SIG-M5 (cell line): Measurements from ENCODE around the gene PRRT3.
A peak's percentile ranks its signal among the peaks of the same experiment; 100 is the strongest.
"Not testable (repeated sequence)": the region's sequence is repeated elsewhere in the genome, so short reads cannot be mapped to it uniquely, and the experiment has no call there.

Experiments used
- DNase-seq: peaks from one replicate; lab custom pipeline; 2025; lab: John Stamatoyannopoulos, UW

The PRRT3 gene

GRCh38 chr3:9947025-9947995, 4.9 kb downstream of the PRRT3 start:
- no peak for DNase-seq

DNA sequence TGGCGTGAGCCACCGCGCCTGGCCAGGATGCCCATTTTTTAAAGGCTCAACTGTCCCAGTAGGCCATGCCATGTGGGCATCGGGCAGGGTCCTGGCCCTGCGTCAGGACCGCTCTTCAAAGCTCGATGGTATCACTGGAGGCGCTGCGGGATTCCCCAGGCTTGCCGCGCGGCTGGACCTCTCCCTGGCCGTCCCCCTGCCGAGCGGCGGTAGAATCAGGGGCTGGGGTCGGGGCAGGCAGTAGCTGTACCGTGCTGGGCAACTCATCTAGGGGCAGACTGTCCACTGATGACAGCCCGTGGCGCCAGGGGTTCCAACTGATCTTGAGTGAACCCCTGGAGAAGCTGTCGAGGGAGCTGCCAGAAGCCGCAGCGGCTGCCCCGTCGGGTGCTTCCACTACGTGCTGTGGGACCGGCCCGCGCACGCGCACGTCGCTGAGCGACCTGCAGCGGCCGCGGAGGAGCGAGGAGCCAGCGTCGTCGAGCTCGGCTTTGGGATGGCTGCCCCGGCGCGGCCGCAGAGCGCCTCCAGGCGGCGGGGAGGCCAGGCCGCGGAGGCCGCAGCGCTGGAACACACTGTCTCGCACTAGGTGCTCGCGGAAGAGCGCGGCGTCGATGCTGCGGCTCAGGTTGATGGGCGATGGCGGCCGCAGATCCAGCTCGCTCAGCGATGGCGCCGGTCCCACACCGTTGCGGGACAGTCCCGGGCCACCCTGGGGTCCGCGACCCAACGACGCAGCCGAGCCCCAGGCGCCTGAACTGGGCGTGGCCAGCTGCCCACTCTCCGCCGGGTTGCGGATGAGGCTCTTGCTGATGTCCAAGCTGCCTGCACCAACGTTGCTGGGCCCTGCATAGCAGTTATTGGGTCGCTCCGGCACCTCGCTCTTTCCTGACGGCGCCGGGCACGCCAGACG, 5.8 kb downstream of the PRRT3 start:
- DNase-seq: no peak

DNA sequence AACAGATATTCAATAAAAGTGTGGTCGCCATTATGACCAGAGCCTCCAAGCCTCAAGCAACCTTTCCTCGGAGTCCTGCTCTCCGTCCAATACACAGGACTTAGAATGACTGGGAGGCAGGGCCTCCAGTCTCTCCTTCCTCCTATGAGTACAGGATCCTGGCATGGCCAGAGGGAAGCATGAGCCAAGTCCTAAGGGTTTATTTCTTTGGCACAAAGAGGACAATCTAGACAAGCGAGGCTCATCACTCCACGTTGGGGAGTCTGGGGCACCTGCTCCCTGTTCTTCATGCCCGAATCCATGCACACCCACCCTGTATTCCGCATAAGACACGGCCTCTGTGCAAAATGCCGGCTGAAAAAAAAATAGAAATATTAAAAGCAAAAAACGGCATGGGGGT, 6.8 kb downstream of the PRRT3 start:
- DNase-seq: no peak

DNA sequence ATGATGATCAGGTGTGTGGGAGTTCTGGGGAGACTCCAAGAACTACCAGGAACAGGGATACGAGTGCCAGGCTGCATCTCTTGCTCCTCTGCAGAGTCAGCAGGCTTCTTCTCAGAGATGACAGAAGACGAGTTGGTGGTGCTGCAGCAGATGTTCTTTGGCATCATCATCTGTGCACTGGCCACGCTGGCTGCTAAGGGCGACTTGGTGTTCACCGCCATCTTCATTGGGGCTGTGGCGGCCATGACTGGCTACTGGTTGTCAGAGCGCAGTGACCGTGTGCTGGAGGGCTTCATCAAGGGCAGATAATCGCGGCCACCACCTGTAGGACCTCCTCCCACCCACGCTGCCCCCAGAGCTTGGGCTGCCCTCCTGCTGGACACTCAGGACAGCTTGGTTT, 7.9 kb downstream of the PRRT3 start:
- DNase-seq: no peak

- no peak for DNase-seq
These were observed 9.1 kb downstream of the PRRT3 start for GRCh38 chr3:9942934-9943690.

GRCh38 chr3:9942164-9942563, 10.0 kb downstream of the PRRT3 start:
- no peak for DNase-seq

GRCh38 chr3:9940746-9941145, 11.5 kb downstream of the PRRT3 start:
- DNase-seq: no peak

- DNase-seq: not testable (repeated sequence)
These were observed 12.3 kb downstream of the PRRT3 start for GRCh38 chr3:9939906-9940305.

DNA sequence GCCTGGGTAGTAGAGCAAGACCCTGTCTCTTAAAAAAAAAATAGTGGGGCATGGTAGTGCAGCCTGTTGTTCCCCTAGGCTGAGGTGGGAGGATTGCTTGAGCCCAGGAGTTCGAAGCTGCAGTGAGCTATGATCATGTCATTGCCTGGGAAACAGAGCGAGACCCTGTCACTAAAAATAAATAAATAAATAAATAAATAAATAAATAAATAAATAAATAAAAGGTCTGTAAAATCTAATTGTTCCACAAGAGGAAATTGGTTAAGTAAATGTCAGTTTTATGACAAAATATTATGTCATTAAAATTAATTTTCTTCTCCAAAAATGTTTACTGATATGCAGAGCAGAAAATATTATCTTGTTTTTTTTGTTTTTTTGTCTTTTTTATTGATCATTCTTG, 13.2 kb downstream of the PRRT3 start:
- no peak for DNase-seq

DNA sequence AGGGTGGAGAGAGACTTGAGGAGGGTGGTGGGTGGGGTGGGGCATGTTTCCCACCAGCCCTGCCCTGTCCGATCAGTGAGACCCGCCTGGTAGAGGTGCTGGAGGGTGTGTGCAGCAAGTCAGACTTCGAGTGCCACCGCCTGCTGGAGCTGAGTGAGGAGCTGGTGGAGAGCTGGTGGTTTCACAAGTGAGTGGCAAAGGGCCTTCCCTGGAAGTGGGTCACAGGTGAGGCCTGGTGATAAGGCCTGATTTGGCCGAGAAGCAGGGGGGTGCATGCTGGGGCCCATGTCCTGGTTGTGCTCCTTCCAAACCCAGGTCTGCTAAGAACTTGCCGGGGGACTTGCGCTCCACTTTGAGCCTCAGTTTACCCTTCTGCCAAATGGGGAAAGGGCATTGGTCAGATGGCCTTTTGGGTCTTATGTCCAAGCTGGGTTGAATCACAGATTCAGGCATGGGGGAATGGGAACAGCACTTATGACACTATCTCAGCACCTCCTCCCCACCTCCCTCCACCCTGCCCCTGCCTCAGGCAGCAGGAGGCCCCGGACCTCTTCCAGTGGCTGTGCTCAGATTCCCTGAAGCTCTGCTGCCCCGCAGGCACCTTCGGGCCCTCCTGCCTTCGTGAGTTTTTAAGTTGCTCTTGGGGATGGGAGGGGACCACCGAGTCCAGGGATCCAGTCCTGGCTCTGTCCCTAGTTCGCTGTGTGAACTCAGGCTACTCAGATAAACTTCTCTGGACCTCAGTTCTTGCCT, 14.5 kb downstream of the PRRT3 start:
- no peak for DNase-seq

- no peak for DNase-seq
These were observed 16.2 kb downstream of the PRRT3 start for GRCh38 chr3:9935966-9936510.

DNA sequence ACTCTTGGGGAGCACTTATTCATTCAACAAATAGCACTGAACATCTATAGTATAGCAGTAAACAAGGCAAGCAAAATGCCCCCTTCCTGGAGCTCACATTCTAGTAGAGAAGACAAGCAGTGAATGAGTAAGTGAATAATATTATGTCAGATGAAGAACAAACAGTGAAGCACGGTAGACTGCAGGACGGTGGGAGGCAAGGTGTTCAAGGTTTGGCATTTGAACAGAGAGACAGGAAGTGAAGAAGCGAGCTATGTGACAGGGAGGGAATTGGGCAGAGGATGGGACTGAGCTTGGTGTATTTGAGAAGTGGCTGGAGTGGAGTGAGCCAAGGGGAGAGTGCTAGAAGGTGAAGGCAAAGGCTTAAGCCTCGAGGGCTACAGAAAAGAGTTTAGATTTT, 17.2 kb downstream of the PRRT3 start:
- no peak for DNase-seq

DNA sequence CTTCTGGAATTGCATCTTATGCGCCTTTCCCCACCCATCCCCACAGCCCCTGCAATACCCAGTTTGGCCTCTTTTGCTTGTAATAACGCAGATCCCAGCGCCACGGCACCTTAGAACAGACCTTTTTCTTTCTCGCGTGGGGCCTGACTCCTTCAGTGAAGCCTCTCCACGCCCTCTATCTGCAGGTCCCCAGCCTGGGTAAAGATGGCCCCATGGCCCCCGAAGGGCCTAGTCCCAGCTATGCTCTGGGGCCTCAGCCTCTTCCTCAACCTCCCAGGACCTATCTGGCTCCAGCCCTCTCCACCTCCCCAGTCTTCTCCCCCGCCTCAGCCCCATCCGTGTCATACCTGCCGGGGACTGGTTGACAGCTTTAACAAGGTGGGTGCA, 18.0 kb downstream of the PRRT3 start:
- DNase-seq: no peak

GRCh38 chr3:9933561-9934234, 18.5 kb downstream of the PRRT3 start, which contains the start of gene CRELD1:
TSS of gene CRELD1 (plus strand) at chr3:9933834. CDS start at chr3:9934439, 605 bp downstream.
- peak; percentile 91 for DNase-seq

- DNase-seq: no peak
These were observed 19.2 kb downstream of the PRRT3 start for GRCh38 chr3:9932843-9933560.

- no peak for DNase-seq
These were observed 19.7 kb downstream of the PRRT3 start for GRCh38 chr3:9932535-9932842.

DNA sequence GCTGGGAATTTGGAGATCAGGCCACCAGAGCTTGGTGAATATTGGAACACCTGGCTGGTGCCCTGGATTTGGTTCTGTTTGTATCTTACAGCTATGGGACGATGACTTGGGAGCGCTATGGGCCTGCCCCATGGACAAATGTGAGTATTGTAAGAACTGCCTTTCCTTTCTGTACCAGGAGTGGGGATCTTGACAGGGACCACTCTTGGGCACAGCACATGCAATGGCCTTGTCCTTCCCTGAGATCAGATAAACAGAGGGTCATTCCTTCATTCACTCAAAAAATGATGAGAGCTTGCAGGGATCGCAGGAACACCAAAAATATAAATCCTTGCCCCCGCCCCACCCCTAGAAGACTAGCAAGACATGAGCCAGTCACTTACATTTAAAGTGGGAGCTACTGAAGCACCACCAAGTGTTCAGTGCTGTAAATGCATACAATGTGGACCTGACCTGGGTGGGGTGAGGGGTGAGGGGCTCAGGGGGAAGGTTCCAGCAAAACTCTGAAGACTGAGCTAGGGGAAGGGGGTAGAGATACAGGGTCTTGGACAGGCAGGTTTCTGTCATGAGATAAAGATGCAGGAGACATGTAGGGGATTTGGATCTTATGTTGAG, 21.3 kb downstream of the PRRT3 start:
- DNase-seq: no peak

GRCh38 chr3:9928158-9928557, 24.1 kb downstream of the PRRT3 start:
- no peak for DNase-seq

GRCh38 chr3:9918261-9919038, 33.8 kb downstream of the PRRT3 start:
- no peak for DNase-seq
